ENCODE results near the gene THOC5.

THOC5 gene

DNA sequence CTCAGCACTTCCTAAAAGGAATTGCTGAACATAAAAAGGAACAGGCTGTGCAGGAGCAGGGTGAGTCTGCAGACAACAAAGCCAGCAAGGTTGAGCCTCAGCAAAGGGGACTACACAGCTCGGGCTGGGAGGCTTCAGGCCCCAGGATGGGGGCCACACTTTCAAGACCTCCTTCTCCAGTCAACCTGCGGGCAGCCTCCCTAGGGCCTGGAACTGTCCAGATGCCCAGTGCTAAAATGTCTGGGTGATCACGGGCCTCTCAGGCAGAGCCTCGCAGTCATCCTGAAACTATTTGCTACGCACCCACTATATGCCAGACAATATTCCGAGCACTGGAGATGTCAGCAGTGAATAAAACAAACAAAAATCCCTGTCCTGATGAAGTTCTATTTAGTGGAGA is 77.4 kb downstream of the THOC5 start:
- no peak for DNase-seq (ENCODE audit: low read depth)

DNA sequence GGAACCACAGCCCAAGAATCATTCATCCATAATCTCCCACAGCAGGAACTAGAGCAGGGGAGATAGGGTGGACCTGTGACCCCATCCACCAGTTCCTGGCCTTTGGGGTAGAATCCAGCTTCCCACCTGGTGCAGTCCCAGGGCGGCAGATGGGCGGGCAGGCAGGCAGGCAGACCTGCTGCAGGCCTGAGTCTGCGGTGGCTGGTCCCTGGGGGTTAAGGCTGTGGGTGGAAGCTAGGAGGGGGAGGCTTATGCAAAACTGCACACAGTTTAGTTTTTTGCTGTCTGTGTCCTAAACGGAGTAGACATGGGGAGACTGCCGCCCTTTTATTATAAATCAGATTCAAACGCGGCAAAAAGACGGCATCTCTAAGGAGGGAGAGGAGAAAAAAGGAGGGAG is 78.0 kb downstream of the THOC5 start:
- DNase-seq (ENCODE audit: low read depth), result no peak

DNA sequence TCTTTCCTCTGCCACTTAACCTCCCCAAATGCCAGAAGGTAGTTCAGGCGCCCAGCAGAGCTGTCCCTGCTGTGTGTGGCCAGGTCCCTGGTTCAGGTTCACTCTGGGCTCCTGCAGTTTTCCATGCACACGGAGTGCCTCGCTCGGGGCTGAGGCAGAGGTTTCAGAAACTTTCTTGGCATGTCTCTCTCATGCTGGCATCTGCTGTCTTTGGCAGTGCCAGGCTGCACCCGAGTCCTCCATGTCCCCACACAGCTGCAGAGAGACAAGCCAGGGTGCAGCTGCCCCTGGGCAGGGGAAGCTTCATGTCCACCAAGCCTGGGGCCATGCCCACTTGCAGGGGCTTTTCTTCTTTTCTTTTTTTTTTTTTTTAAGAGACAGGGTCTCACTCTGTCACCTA is 80.6 kb downstream of the THOC5 start:
- no peak for DNase-seq (ENCODE audit: low read depth)

DNA sequence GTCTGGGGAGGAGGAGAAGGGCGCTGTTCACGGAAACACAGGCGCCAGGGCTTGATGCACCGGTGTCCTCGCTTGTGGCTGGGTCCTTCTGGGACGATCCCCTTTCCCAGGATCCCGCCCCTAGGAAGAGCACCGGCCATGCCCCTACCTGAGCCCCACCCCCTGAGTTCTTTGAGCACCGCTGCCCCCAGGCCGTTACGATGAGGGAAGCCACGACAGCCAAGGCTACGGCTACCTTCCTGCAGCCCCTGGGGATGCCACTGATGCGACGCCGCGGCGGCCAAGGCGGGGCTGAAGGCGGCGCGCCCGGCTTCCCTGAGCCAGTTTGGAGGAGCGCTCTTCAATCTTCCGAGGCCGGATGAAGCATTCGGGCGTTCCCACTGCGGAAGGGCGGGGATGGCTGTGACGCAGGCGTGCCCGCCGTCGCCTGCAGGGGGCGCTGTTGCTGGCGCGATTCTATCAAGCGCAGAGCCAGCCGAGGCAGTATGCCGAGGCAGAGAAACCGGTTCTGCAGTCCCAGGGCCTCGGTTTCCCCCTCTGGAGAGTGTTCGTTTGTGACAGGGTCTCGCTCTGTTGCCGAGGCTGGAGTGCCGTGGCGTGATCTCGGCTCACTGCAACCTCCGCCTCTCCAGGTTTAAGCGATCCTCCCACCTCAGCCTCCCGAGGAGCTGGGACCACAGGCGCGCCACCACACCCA is 83.2 kb downstream of the THOC5 start:
- DNase-seq (ENCODE audit: low read depth), result no peak

DNA sequence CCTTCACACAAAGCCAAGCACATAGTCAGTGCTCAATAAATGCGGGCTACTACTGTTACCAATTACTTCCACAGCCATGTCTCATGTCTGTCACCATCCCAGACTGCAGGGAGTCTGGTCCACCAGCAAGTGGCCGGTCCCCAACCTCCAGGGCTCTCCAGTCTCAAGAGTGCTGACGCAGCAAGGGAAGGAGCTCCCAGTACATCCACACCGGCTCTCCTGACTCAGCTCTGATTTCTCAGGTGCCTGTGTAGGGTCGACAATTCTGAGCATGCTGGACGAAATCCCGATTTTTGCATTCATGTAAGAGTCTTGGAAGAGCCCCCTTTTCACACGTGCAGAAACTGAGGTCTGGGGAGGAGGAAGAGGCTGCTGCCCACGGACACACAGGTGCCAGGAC is 83.8 kb downstream of the THOC5 start:
- DNase-seq (ENCODE audit: low read depth), result no peak

DNA sequence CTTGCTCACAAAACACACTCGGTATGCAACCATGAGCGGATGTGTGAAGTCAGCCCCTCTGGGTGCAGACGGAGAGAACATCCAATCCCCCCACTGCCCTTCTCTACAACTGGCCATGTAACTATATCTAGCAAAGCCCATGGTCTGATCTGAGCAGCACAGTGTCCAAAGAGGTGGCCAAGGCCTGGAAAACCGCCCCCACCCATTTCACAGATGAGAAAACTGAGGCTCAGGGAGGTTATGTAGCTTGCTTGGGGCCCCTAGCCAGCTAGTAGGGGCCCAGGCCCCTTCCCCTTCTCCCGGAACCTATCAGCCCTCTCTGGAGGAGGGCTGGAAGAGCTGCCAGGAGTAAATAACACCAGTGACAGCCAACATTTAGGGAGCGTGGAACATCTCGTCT is 89.0 kb downstream of the THOC5 start:
- DNase-seq (ENCODE audit: low read depth), result no peak

DNA sequence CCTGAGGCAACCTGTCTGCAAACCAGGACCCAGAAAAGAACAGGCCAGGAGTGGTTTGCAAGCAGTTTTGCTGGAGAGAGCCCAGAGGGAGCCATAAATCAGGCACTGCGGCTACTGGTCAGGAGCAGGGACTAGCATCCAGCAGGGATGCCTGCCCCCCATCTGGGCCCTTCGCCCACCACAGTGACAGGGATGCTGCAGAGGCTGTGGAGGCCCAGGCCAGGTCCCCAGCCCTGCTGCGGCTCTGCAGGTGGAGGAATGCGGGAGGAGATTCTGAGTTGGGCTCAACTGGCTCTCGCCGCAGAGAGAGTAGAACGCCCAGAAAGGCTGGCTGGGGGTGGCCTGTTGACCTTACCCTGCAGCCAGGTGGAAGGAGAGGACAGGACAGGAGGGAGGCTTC is 89.9 kb downstream of the THOC5 start:
- DNase-seq (ENCODE audit: low read depth), result no peak

DNA sequence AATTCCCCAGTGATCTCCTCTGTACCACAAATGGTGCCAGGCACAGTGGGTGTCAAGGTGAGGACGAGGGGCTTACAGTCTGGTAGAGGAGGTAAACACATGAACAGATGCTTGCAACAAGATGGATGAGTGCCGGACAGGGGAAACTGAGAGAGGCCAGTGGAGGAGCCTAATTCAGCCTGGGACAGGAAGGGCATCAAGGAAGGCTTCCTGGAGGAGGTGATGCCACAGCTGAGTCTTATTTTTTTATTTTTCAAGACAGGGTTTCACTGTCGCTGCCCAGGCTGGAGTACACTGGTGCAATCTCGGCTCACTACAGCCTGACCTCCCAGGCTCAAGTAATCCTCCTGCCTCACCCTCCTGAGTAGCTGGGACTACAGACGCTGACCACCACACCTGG is 92.3 kb downstream of the THOC5 start:
- no peak for DNase-seq (ENCODE audit: low read depth)

DNA sequence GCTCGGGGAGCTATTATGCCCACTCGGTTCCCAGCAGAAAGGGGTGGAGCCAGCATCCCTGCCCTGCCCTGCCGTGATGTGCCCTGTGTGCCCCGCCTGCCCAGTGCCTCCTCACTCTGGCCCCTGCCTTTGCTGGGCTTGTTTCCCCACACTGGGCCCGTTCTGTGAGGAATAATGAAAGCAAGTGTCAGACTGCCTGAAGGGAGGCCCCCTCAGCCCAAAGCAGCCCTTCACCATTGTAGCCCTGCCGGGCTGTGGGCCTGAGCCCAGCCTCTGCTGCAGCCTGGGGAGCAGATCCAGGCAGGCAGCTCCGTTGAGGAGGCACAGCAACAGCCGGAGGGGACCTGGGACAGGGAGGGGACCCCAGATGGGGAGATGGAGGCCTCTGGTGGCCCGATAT is 93.8 kb downstream of the THOC5 start:
- DNase-seq (ENCODE audit: low read depth), result no peak

DNA sequence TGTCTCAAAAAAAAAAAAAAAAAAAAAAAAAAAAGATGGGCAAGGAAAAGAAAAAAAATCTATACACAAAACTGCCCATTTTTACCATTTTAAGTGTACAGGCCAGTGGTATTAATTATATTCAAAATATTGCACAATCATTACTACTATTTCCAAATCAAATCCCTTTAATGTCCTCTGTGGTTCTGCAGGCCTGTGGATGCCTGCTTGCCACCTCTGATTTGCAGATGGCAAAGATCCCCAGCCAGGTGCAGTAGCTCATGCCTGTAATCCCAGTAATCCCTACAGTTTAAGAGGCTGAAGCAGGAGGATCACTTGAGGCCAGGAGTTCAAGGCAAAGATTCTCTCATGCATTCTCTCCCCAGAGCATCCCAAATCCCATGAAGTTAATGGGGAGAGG is 95.0 kb downstream of the THOC5 start:
- no peak for DNase-seq (ENCODE audit: low read depth)

DNA sequence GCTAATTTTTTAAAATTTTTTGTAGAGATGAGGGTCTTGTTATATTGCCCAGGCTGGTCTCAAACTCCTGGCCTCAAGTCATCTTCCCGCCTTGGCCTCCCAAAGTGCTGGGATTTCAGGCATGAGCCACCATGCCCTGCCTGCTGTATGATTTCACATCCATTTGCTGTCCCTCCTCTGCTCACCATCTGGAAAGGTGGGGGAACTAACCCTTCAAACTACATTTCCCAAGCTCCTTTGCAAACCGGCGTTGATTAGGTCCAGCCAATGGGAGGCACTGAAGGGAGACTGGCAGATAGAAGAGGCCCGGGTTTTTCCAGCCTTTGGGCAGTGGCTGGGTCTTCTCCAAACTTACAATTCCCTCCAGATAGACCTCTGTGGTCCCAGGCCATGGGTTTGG is 95.8 kb downstream of the THOC5 start:
- DNase-seq (ENCODE audit: low read depth), result no peak

DNA sequence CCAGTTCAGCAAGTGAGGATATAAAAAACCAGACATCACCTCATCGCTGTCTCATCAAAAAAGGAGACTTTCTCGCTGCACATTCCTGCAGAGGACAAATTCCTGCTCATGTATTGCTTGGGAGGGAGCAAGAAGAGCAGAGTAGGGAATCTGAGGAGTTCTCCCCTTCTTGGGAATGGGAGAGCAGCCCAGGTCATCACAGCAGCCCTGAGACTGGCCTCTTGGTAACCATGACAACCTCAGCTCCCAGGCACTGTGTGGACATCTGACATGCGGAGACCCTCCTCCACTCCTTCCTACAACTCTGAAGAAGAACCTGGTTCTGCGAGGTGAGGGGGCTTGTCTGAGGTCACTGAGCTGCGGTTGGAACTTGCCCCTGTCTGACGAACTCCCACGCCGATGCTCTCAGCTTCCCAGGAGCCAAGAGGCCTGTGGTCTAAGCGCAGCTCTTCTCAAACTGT is 97.3 kb downstream of the THOC5 start:
- no peak for DNase-seq (ENCODE audit: low read depth)

All from HS-5 (cell line).